Kidney epithelial cell (primary cell): Measurements from ENCODE around the gene PGA5. TPM values are rescaled to one million over a fixed set of nuclear protein-coding genes. Genes with fewer than 3 reads are reported as not detected.
"Not testable (repeated sequence)": the region's sequence is repeated elsewhere in the genome, so short reads cannot be mapped to it uniquely, and the experiment has no call there.

Source experiments
- DNase-seq: peaks from one replicate; pipeline ENCODE4 v3.0.0-alpha.2; 2010; ENCODE audit warnings: low read depth
- H3K27me3 ChIP-seq: 2 replicates; pipeline ENCODE4 v1.6.0; 2011; ENCODE audit warnings: low read length; ENCODE audit not compliant: control insufficient read depth, insufficient read depth
- H3K36me3 ChIP-seq: 2 replicates; pipeline ENCODE4 v1.5.1; 2011; ENCODE audit warnings: low read length; ENCODE audit not compliant: control insufficient read depth, insufficient read depth
- H3K4me3 ChIP-seq: 2 replicates; pipeline ENCODE4 v1.5.1; 2011; ENCODE audit warnings: low read depth, mild to moderate bottlenecking, control low read depth, low read length
- total RNA-seq: library from RNA; depleted of rRNA; stranded (reverse); fragments of >200 nt; gene quantifications from 2 replicates; pipeline ENCODE4 v1.2.3, GENCODE V29; 2015
- TF ChIP-seq, protein P1 (sequence below): IDR thresholded peaks from 2 replicates; pipeline ENCODE4 v1.5.1; 2011; ENCODE audit warnings: mild to moderate bottlenecking, moderate library complexity, low read length, control low read depth, inconsistent platforms; ENCODE audit not compliant: insufficient read depth, poor library complexity, severe bottlenecking

Gene PGA5
- total RNA-seq, result not detected in 2 replicates

- not testable (repeated sequence) for H3K27me3 ChIP-seq, H3K4me3 ChIP-seq, H3K36me3 ChIP-seq, DNase-seq
These were observed at the start of gene PGA5 for GRCh38 chr11:61240875-61241274. Gene PGA5 (plus strand): TSS chr11:61241175. CDS start chr11:61241227, 52 bp downstream.

DNA sequence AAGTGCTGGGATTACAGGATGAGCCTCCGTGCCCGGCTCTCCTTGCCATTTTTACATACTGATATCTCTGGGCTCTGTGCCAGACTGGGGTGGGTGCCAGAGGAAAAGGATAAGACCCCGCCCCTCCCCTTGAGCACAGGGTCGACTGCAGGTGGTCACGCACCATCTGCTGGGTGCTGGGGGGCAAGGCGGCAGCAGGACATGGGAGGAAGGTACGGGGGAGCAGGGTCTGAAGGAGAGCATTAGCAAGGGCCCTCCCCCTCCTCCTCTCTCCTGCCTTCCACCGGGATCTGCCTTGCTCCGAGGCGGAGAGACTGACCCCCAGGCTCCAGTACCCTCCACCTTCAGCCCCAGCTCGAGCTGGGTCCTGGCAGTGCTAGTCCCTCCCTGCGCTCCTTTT, 47.4 kb upstream of the PGA5 start:
- no peak overlapping the region for H3K4me3 ChIP-seq
- TF ChIP-seq, protein P1, sequence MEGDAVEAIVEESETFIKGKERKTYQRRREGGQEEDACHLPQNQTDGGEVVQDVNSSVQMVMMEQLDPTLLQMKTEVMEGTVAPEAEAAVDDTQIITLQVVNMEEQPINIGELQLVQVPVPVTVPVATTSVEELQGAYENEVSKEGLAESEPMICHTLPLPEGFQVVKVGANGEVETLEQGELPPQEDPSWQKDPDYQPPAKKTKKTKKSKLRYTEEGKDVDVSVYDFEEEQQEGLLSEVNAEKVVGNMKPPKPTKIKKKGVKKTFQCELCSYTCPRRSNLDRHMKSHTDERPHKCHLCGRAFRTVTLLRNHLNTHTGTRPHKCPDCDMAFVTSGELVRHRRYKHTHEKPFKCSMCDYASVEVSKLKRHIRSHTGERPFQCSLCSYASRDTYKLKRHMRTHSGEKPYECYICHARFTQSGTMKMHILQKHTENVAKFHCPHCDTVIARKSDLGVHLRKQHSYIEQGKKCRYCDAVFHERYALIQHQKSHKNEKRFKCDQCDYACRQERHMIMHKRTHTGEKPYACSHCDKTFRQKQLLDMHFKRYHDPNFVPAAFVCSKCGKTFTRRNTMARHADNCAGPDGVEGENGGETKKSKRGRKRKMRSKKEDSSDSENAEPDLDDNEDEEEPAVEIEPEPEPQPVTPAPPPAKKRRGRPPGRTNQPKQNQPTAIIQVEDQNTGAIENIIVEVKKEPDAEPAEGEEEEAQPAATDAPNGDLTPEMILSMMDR, result no peak
- no peaks in the 10 kb centered on the region for H3K27me3 ChIP-seq
- H3K36me3 ChIP-seq, result no peaks in the 10 kb centered on the region
- DNase-seq, result no peak

DNA sequence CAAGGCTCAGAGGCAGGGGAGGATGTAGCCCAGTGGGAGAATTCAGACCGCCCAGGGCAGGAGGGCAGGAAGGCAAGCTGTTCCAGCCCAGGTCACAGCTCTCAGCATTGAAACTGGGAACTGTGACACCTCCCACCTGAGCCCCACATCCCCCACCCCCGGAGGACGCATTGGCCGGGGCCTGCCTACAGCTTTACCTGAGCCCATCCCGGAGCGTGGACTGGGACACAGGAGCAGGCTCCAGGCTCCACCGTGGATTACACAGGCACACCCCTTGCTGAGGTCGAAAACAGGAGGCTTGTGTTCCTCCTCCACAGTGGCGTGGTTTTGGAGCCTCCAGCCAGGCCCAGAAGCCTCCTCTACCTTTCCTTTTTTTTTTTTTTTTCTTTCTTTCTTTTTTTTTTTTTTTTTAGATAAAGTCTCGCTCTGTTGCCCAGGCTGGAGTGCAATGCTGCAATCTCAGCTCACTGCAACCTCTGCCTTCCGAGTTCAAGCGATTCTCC, 46.8 kb upstream of the PGA5 start:
- Histone ChIP-seq H3K36me3 (no peaks in the 10 kb centered on the region), H3K27me3 (no peaks in the 10 kb centered on the region), H3K4me3 (no peak overlapping the region)
- DNase-seq, result no peak
- TF ChIP-seq, protein P1, result no peak

GRCh38 chr11:61194981-61195695, 45.8 kb upstream of the PGA5 start:
- peak; percentile 12 for DNase-seq
- Histone ChIP-seq H3K27me3 (no peaks in the 10 kb centered on the region), H3K36me3 (no peaks in the 10 kb centered on the region), H3K4me3 (no peak overlapping the region)
- TF ChIP-seq, protein P1, result no peak

GRCh38 chr11:61195719-61196118, 45.3 kb upstream of the PGA5 start:
- no peak overlapping the region for H3K4me3 ChIP-seq
- no peaks in the 10 kb centered on the region for H3K27me3 ChIP-seq
- H3K36me3 ChIP-seq, result no peaks in the 10 kb centered on the region
- TF ChIP-seq, protein P1, result no peak
- peak; percentile 12 for DNase-seq

- Histone ChIP-seq H3K36me3 (no peaks in the 10 kb centered on the region), H3K4me3 (no peak overlapping the region), H3K27me3 (peaks cover 4% of the 10 kb centered on the region)
- TF ChIP-seq, protein P1, result no peak
- DNase-seq, result no peak
These were observed 42.6 kb upstream of the PGA5 start for GRCh38 chr11:61198361-61198760.
